OCI-LY7 (cell line): ENCODE data around the gene BLMH. TPM values are rescaled to one million over a fixed set of nuclear protein-coding genes. Genes with fewer than 3 reads are reported as not detected.

Experiments used
- BruUV-seq: library from RNA; stranded (reverse); fragments of 400-500 nt; replicated peaks from 2 replicates; lab custom pipeline; 2021; lab: Mats Ljungman, UMichigan
- CTCF ChIA-PET: fragments of 300-600 bp; sonication (Branson Sonifier 250); formaldehyde crosslinking; loops from one replicate; lab custom pipeline; 2022; ENCODE audit warnings: antibody characterized with exemption; ENCODE audit not compliant: unreplicated experiment; lab: Charles Lee
- POLR2A ChIA-PET: fragments of 300-600 bp; sonication (Branson Sonifier 250); formaldehyde crosslinking; loops from one replicate; lab custom pipeline; 2022; ENCODE audit warnings: antibody characterized with exemption; lab: Charles Lee
- DNase-seq: peaks from one replicate; pipeline ENCODE4 v3.0.0-alpha.2; 2015; ENCODE audit warnings: low spot score
- H2AFZ ChIP-seq: fragments of 200-600 bp; sonication (generic), shearing (Covaris generic); 2 replicates; pipeline ENCODE4 v1.6.1; 2014; ENCODE audit warnings: mild to moderate bottlenecking, antibody characterized with exemption, low read length, moderate library complexity
- H3K27ac ChIP-seq: fragments of 200-600 bp; sonication (generic); 2 replicates; pipeline ENCODE4 v1.5.1; 2014; ENCODE audit warnings: mixed run types, low read depth, mild to moderate bottlenecking, moderate library complexity, low read length, inconsistent platforms; ENCODE audit not compliant: poor library complexity, severe bottlenecking
- H3K36me3 ChIP-seq: fragments of 200-600 bp; sonication (generic); 2 replicates; pipeline ENCODE4 v1.6.1; 2014; ENCODE audit warnings: mild to moderate bottlenecking, antibody characterized with exemption, low read length, moderate library complexity, mixed read lengths; ENCODE audit not compliant: insufficient read depth
- H3K4me1 ChIP-seq: fragments of 200-600 bp; sonication (generic); 2 replicates; pipeline ENCODE4 v1.5.1; 2014; ENCODE audit warnings: mild to moderate bottlenecking, low read length; ENCODE audit not compliant: insufficient read depth, poor library complexity, severe bottlenecking
- H3K4me2 ChIP-seq: fragments of 200-600 bp; sonication (generic); 2 replicates; pipeline ENCODE4 v1.6.1; 2014; ENCODE audit warnings: mild to moderate bottlenecking, low read length
- H3K4me3 ChIP-seq: fragments of 200-600 bp; sonication (generic); 2 replicates; pipeline ENCODE4 v1.5.1; 2014; ENCODE audit warnings: mild to moderate bottlenecking, low read depth, low read length; ENCODE audit not compliant: poor library complexity, severe bottlenecking
- H3K79me2 ChIP-seq: fragments of 200-600 bp; sonication (generic); 2 replicates; pipeline ENCODE4 v1.6.1; 2016; ENCODE audit warnings: low read depth, mild to moderate bottlenecking, low read length, moderate library complexity, mixed read lengths; ENCODE audit not compliant: insufficient read depth
- H3K9me2 ChIP-seq: fragments of 200-600 bp; sonication (generic); 2 replicates; pipeline ENCODE4 v1.6.1; 2016; ENCODE audit warnings: mild to moderate bottlenecking, low read length, mixed read lengths; ENCODE audit not compliant: insufficient read depth
- H3K9me3 ChIP-seq: fragments of 200-600 bp; sonication (generic); 2 replicates; pipeline ENCODE4 v1.6.1; 2014; ENCODE audit warnings: mild to moderate bottlenecking, mixed run types, low read length, mixed read lengths
- H4K20me1 ChIP-seq: fragments of 200-600 bp; sonication (generic); 2 replicates; pipeline ENCODE4 v1.6.1; 2014; ENCODE audit warnings: mild to moderate bottlenecking, antibody characterized with exemption, low read length, moderate library complexity, mixed read lengths; ENCODE audit not compliant: insufficient read depth
- CTCF ChIP-seq: fragments of 200-600 bp; sonication (generic); conservative IDR thresholded peaks from 2 replicates; pipeline ENCODE4 v1.5.1; 2014; ENCODE audit warnings: mild to moderate bottlenecking, antibody characterized with exemption, low read length, moderate library complexity, mixed read lengths
- EZH2phosphoT487 ChIP-seq: fragments of 200-600 bp; sonication (generic); IDR thresholded peaks from 2 replicates; pipeline ENCODE4 v1.6.1; 2018; ENCODE audit warnings: low read depth, borderline replicate concordance, mild to moderate bottlenecking, mixed run types, antibody characterized with exemption, low read length, moderate library complexity, mixed read lengths
- intact Hi-C: fragments of 100-400 bp; cut with micrococcal nuclease; formaldehyde crosslinking; loops from one replicate; pipeline ENCODE4 v1.10.0; 2022; ENCODE audit not compliant: unreplicated experiment
- total RNA-seq, 2 experiments: library from RNA; depleted of rRNA in 1 of 2; stranded (reverse); fragments of >200 nt in 1 of 2; shearing (Covaris generic) in 1 of 2; gene quantifications; 2 replicates each; pipeline ENCODE4 v1.2.3, GENCODE V29; 2014 to 2022

Gene BLMH
- total RNA-seq, 2 experiments from 2014 or later, result 35.0 to 65.7 TPM

GRCh38 chr17:30225919-30226553, 65.7 kb downstream of the BLMH start:
- ChIA-PET POLR2A (interaction anchor here (0.6 kb wide), 1 partner anchor 22 kb away, joined by 3 read pairs; no protein-coding TSS in a partner anchor), CTCF (interaction anchor here (0.6 kb wide), 1 partner anchor 226 kb away, joined by 3 read pairs; no protein-coding TSS in a partner anchor)
- H3K4me2 ChIP-seq, result no peak overlapping the region

DNA sequence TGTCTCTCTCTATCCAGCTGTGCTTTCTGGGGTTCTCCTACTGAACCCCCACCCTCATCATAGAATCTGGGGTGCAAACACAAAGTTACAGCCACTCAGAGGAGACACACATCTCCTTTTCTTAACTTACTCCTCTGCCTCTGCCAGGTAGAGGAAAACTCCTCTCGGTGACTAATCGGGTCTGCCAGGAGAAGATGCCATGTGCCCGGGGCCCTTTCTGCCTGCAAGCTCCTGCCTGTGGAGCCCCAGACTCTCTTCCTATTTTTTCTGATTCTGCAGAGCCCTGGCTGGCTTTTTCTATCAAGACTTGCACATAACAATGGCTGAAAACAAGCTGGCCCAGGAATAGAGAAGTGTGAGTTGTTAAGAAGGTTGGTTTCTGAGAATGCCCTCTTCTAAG, 66.6 kb downstream of the BLMH start:
- POLR2A ChIA-PET, result interaction anchor here (0.6 kb wide), 1 partner anchor 21 kb away, joined by 3 read pairs; no protein-coding TSS in a partner anchor
- Histone ChIP-seq H3K4me3 (no peak overlapping the region), H3K4me2 (no peak overlapping the region), H3K9me3 (no peaks in the 10 kb centered on the region), H3K4me1 (no peaks in the 10 kb centered on the region), H3K79me2 (no peaks in the 10 kb centered on the region), H2AFZ (no peak overlapping the region), H3K36me3 (no peaks in the 10 kb centered on the region), H3K27ac (no peak overlapping the region), H3K9me2 (no peaks in the 10 kb centered on the region), H4K20me1 (no peaks in the 10 kb centered on the region)
- CTCF ChIA-PET, result no interaction called here
- intact Hi-C loops, result no loop called here
- no peak for DNase-seq
- no TSS peak for BruUV-seq
- TF ChIP-seq CTCF (no peak), EZH2phosphoT487 (no peak)

More at GRCh38 chr17:30225919-30226553, 65.7 kb downstream of the BLMH start:
- H2AFZ ChIP-seq, result no peak overlapping the region
- no peaks in the 10 kb centered on the region for H3K4me1 ChIP-seq
- no peaks in the 10 kb centered on the region for H3K36me3 ChIP-seq
- intact Hi-C loops, result no loop called here
- H3K79me2 ChIP-seq, result no peaks in the 10 kb centered on the region
- no peaks in the 10 kb centered on the region for H3K9me3 ChIP-seq
- BruUV-seq, result no TSS peak
- TF ChIP-seq EZH2phosphoT487 (no peak), CTCF (no peak)
- DNase-seq, result no peak
- H3K4me3 ChIP-seq, result no peak overlapping the region
- no peaks in the 10 kb centered on the region for H4K20me1 ChIP-seq
- no peaks in the 10 kb centered on the region for H3K9me2 ChIP-seq
- H3K27ac ChIP-seq, result no peak overlapping the region

DNA sequence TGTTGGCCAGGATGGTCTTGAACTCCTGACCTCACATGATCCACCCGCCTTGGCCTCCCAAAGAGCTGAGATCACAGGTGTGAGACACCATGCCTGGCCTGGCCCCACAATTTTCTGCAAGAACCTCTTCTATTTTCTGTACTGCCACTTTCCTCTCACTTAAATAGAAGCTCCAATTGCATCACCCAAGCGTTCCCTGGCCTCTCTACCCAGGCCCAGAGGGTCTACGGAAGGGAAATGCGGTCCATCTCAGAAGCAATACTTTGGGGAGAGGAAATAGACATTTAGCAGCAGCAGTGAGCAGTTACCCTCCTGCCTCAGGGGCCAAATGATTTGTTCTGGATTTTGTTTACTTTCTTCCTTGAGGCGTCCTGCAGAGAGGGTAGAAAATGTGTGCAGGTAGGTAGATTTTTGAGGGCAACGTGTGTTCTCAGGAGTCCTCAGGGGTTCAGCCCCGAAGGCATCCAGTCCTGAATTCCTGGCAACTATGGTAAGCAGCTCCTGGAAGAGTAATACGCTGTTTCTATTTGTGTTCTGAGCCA, 67.3 kb downstream of the BLMH start:
- CTCF ChIA-PET, result no interaction called here
- Histone ChIP-seq H3K9me2 (no peaks in the 10 kb centered on the region), H3K27ac (no peak overlapping the region), H3K36me3 (no peaks in the 10 kb centered on the region), H3K4me3 (no peak overlapping the region), H4K20me1 (no peaks in the 10 kb centered on the region), H3K9me3 (no peaks in the 10 kb centered on the region), H3K4me1 (no peaks in the 10 kb centered on the region), H3K4me2 (no peak overlapping the region), H3K79me2 (no peaks in the 10 kb centered on the region), H2AFZ (no peak overlapping the region)
- POLR2A ChIA-PET, result interaction anchor here (1.1 kb wide), 1 partner anchor 10 kb away, joined by 3 read pairs; no protein-coding TSS in a partner anchor
- no peak for DNase-seq
- TF ChIP-seq CTCF (no peak), EZH2phosphoT487 (no peak)
- BruUV-seq, result no TSS peak
- intact Hi-C loops, result no loop called here
